ENCODE data around the gene ACBD4.

The ACBD4 gene

DNA sequence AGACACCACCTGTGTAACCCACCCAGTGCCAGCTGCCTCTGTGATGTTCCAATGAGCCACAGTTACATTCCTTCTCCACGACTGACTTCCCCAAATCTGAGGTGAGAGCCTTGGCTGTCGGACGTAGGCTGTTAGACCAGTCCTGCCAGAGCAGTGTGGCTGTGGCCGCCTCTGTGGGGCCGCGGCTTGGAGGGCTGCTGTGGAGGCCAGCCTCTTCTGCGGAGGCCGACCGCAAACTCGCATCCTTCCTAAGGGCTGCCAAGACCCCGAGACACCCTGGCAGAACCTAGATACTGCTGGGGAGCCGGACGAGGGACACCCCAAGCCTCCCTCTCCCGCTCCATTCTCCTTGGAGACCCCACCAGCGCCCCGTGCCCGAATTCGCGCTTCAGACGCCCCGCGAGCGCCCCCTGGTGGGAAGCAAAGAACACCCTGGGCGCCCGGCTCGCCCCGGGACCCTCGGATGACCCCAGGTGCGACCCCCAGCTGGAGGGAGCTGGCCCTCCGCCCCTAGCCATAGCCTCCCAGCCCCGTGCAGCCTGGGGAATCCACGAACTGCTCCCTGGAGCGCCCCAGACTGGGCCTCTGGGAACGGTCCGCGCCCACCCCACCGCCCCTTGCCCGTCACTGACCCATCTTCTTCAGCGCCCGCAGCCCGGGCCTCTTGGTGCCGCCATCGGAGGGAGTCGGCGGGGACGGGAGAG is 3.7 kb upstream of the ACBD4 start:
- DNase-seq (ENCODE audit: low read depth) = no peak

GRCh38 chr17:45132320-45132571 is 3.2 kb upstream of the ACBD4 start, which contains the start of gene PLCD3:
PLCD3 (minus strand) TSS chr17:45132515; CDS start chr17:45132410, 105 bp downstream.
- DNase-seq (ENCODE audit: low read depth) = no peak
- peak within 1 kb of the TSS; percentile 86 for H3K4me3 ChIP-seq (ENCODE audit: low read length)
- no peak for TF ChIP-seq CTCF (conservative IDR thresholded peaks at IDR 0.05; ENCODE audit: low read length)

More for the DNA sequence above, 3.7 kb upstream of the ACBD4 start:
- peak; percentile 66 for TF ChIP-seq CTCF (conservative IDR thresholded peaks at IDR 0.05; ENCODE audit: low read length)
- peak overlapping the region; percentile 86 for H3K4me3 ChIP-seq (ENCODE audit: low read length)

DNA sequence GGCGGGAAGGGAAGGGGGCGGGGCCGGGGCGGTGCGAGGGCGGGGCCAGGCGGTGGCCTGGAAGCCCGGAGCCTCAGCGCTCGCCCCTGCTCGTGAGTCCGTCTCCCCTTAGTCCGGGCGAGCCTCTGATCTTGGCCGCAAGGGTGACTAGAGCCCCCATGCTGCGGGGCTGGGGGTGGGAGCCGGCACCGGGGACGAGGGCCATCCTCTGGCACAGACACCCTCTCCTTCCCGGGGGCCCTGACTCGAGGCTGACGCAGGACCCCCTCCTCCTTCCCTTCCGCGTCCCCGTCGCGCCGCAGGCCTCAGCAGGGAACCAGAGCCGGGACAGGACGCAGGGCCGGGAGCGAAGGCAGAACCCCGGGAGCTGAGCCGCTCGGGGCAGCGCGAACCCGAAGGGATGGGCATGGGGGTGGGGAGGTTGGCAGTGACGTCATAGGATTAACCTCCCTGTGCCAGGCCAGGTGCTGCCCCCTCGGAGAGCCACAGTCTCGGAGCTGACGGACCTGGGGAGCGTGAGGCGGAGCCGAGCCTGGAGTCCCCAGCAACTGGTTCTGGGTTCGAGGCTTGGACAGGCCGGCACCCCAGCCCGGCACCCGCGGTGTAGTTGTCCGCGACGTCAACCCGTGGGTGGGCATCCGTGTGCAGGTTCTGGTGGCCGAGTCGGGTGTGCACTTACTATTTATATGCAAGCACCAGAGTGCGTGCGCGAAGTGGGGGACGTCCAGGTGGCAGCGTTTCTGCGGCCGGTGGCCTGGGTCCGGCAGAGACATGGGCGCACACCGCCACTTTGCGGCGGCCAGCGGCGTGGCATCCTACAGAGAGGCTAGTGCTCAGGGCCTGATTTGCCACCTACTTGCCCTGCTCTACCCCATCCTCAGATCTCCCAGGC is 2.7 kb upstream of the ACBD4 start:
- H3K4me3 ChIP-seq (ENCODE audit: low read length) = peak overlapping the region; percentile 86
- DNase-seq (ENCODE audit: low read depth) = peak; percentile 77
- TF ChIP-seq CTCF (conservative IDR thresholded peaks at IDR 0.05; ENCODE audit: low read length) = peak; percentile 82

- H3K4me3 ChIP-seq (ENCODE audit: low read length) = peak overlapping the region; percentile 85
- DNase-seq (ENCODE audit: low read depth) = no peak
- TF ChIP-seq CTCF (conservative IDR thresholded peaks at IDR 0.05; ENCODE audit: low read length) = no peak
These were observed 698 bp downstream of the ACBD4 start for GRCh38 chr17:45135978-45136791.

- TF ChIP-seq CTCF (conservative IDR thresholded peaks at IDR 0.05; ENCODE audit: low read length) = no peak
- no peak for DNase-seq (ENCODE audit: low read depth)
- H3K4me3 ChIP-seq (ENCODE audit: low read length) = peak overlapping the region; percentile 20; the same call in 1 of the 2 replicates
These were observed 1.5 kb downstream of the ACBD4 start for GRCh38 chr17:45136846-45137560.

GRCh38 chr17:45137561-45138305 is 2.2 kb downstream of the ACBD4 start:
- H3K4me3 ChIP-seq (ENCODE audit: low read length) = no peak overlapping the region
- no peak for DNase-seq (ENCODE audit: low read depth)
- TF ChIP-seq CTCF (conservative IDR thresholded peaks at IDR 0.05; ENCODE audit: low read length) = no peak

Measured in AG10803 (cell line).